Neuronal stem cell (in vitro differentiated cells): ENCODE measurements around the gene BIN1.

Experiments used
- DNase-seq: peaks from one replicate; pipeline ENCODE4 v3.0.0-alpha.2; 2013; ENCODE audit warnings: low spot score
- H2AFZ ChIP-seq: one replicate; pipeline ENCODE4 v1.6.1; 2013; ENCODE audit warnings: mild to moderate bottlenecking, low read length, inconsistent platforms
- H2AK5ac ChIP-seq: 2 replicates; pipeline ENCODE4 v1.6.1; 2013; ENCODE audit warnings: low read depth, mild to moderate bottlenecking, inconsistent platforms, low read length, moderate library complexity, mixed read lengths
- H2BK120ac ChIP-seq: 2 replicates; pipeline ENCODE4 v1.6.1; 2013; ENCODE audit warnings: low read depth, mild to moderate bottlenecking, inconsistent platforms, low read length, moderate library complexity, mixed read lengths
- H2BK12ac ChIP-seq: one replicate; pipeline ENCODE4 v1.6.1; 2013; ENCODE audit warnings: low read length, inconsistent platforms
- H2BK15ac ChIP-seq: 2 replicates; pipeline ENCODE4 v1.6.1; 2013; ENCODE audit warnings: mild to moderate bottlenecking, low read length, inconsistent platforms, mixed read lengths
- H2BK5ac ChIP-seq: one replicate; pipeline ENCODE4 v1.6.1; 2013; ENCODE audit warnings: inconsistent platforms, mild to moderate bottlenecking, low read length, moderate library complexity
- H3K14ac ChIP-seq: one replicate; pipeline ENCODE4 v1.6.1; 2013; ENCODE audit warnings: low read length, inconsistent platforms
- H3K18ac ChIP-seq: 2 replicates; pipeline ENCODE4 v1.6.1; 2013; ENCODE audit warnings: low read length, inconsistent platforms
- H3K23ac ChIP-seq: 2 replicates; pipeline ENCODE4 v1.6.1; 2013; ENCODE audit warnings: low read depth, mild to moderate bottlenecking, mixed read lengths, low read length, inconsistent platforms; ENCODE audit not compliant: poor library complexity
- H3K27ac ChIP-seq: replicated peaks from 3 replicates; pipeline ENCODE4 v1.5.1; 2013; ENCODE audit warnings: low read length, inconsistent platforms
- H3K27me3 ChIP-seq, 3 experiments: 2 replicates each; pipeline ENCODE4 v1.6.1; 2013; ENCODE audit warnings: low read length in 3 of 3, mild to moderate bottlenecking in 2 of 3, inconsistent platforms in 1 of 3, low read depth in 1 of 3, mixed read lengths in 1 of 3, moderate library complexity in 1 of 3; ENCODE audit not compliant: control insufficient read depth in 3 of 3, insufficient read depth in 3 of 3
- H3K36me3 ChIP-seq, 2 donors: replicated peaks in 1 of 2; 2 replicates each; pipeline ENCODE4 v1.6.1; 2013; ENCODE audit warnings: low read length in 2 of 2; ENCODE audit not compliant: control insufficient read depth in 2 of 2, insufficient read depth in 2 of 2
- H3K4ac ChIP-seq: 2 replicates; pipeline ENCODE4 v1.6.1; 2013; ENCODE audit warnings: inconsistent platforms, mild to moderate bottlenecking, low read length, moderate library complexity
- H3K4me1 ChIP-seq, 2 donors: 1 replicate in 1 of 2; 2 replicates in 1 of 2; pipeline ENCODE4 v1.6.1; 2013; ENCODE audit warnings: low read length in 2 of 2, low read depth in 1 of 2; ENCODE audit not compliant: control insufficient read depth in 2 of 2, insufficient read depth in 1 of 2
- H3K4me2 ChIP-seq: one replicate; pipeline ENCODE4 v1.6.1; 2013; ENCODE audit warnings: mild to moderate bottlenecking, low read length, inconsistent platforms; ENCODE audit not compliant: insufficient read depth, poor library complexity, severe bottlenecking
- H3K4me3 ChIP-seq, 2 donors: 2 replicates each; pipeline ENCODE4 v1.5.1; 2013; ENCODE audit warnings: low read length in 2 of 2, mild to moderate bottlenecking in 2 of 2, inconsistent platforms in 1 of 2, moderate library complexity in 1 of 2
- H3K79me1 ChIP-seq: one replicate; pipeline ENCODE4 v1.6.1; 2013; ENCODE audit warnings: low read depth, mild to moderate bottlenecking, inconsistent platforms, low read length, moderate library complexity
- H3K9ac ChIP-seq: one replicate; pipeline ENCODE4 v1.6.1; 2013; ENCODE audit warnings: mild to moderate bottlenecking, low read depth, low read length, inconsistent platforms; ENCODE audit not compliant: poor library complexity
- H3K9me3 ChIP-seq, 2 donors: replicated peaks in 1 of 2; 2 replicates each; pipeline versions ENCODE3 to v1.6.1; 2013; ENCODE audit warnings: low read length in 2 of 2, mild to moderate bottlenecking in 2 of 2, inconsistent platforms in 1 of 2, low read depth in 1 of 2, mixed read lengths in 1 of 2, moderate library complexity in 1 of 2; ENCODE audit not compliant: control insufficient read depth in 2 of 2, insufficient read depth in 1 of 2
- H4K8ac ChIP-seq: one replicate; pipeline ENCODE4 v1.6.1; 2013; ENCODE audit warnings: low read depth, mild to moderate bottlenecking, inconsistent platforms, low read length, moderate library complexity
- H4K91ac ChIP-seq: one replicate; pipeline ENCODE4 v1.6.1; 2013; ENCODE audit warnings: low read length, low read depth, mild to moderate bottlenecking, inconsistent platforms; ENCODE audit not compliant: poor library complexity
- WGBS, 2 donors: extraction: QIAGEN DNeasy Blood & Tissue Kit; methylation state at CpG; one replicate each; pipeline ENCODE4 v1.1.7; 2013; ENCODE audit warnings: missing lambda C conversion rate in 2 of 2, mixed read lengths in 1 of 2; ENCODE audit not compliant: insufficient read length in 2 of 2, insufficient replicate concordance in 1 of 2; ENCODE audit errors: extremely low coverage in 2 of 2; 5-methylcytosine and 5-hydroxymethylcytosine counted together

BIN1 gene

GRCh38 chr2:127143841-127144782 is 37.2 kb upstream of the BIN1 start:
- Histone ChIP-seq H2BK15ac (no peak overlapping the region), H2BK12ac (no peak overlapping the region), H3K4ac (no peak overlapping the region), H3K18ac (no peak overlapping the region), H3K9me3 (peaks cover 2 to 5% of the 10 kb centered on the region in 2 donors), H3K79me1 (no peaks in the 10 kb centered on the region), H3K4me2 (no peak overlapping the region), H4K8ac (no peak overlapping the region), H3K4me1 (peaks cover 1 to 3% of the 10 kb centered on the region in 2 donors), H3K36me3 (no peaks in the 10 kb centered on the region), H2AFZ (peak overlapping the region; percentile 56), H4K91ac (no peak overlapping the region), H3K27me3 (peaks cover 0 to 18% (median 1%) of the 10 kb centered on the region in 3 experiments), H3K9ac (no peak overlapping the region), H2AK5ac (no peak overlapping the region), H3K4me3 (no peak overlapping the region), H3K23ac (no peak overlapping the region), H2BK5ac (no peak overlapping the region), H3K27ac (no peak overlapping the region), H3K14ac (no peak overlapping the region), H2BK120ac (no peak overlapping the region)
- DNase-seq = no peak
- WGBS, 2 donors = no CpG with 5 or more reads among the region's 11 CpGs

- Histone ChIP-seq H2AFZ (no peak overlapping the region), H3K18ac (no peak overlapping the region), H3K4ac (no peak overlapping the region), H3K4me1 (peaks cover 1 to 3% of the 10 kb centered on the region in 2 donors), H3K36me3 (no peaks in the 10 kb centered on the region), H2BK5ac (no peak overlapping the region), H4K91ac (no peak overlapping the region), H3K27me3 (peaks cover 0 to 18% (median 1%) of the 10 kb centered on the region in 3 experiments), H3K4me2 (no peak overlapping the region), H4K8ac (no peak overlapping the region), H2BK120ac (no peak overlapping the region), H3K23ac (no peak overlapping the region), H3K4me3 (no peak overlapping the region), H3K79me1 (no peaks in the 10 kb centered on the region), H2BK12ac (no peak overlapping the region), H3K27ac (no peak overlapping the region), H2BK15ac (no peak overlapping the region), H2AK5ac (no peak overlapping the region), H3K14ac (no peak overlapping the region), H3K9ac (no peak overlapping the region), H3K9me3 (peaks cover 2 to 5% of the 10 kb centered on the region in 2 donors)
- no CpG with 5 or more reads among the region's 4 CpGs for WGBS, 2 donors
- DNase-seq = no peak
Observed at GRCh38 chr2:127142663-127143630, 36.0 kb upstream of the BIN1 start.

- H2BK5ac ChIP-seq = no peak overlapping the region
- no peak overlapping the region for H3K9ac ChIP-seq
- no peak overlapping the region for H2BK120ac ChIP-seq
- no peak for DNase-seq
- H3K14ac ChIP-seq = peak overlapping the region; percentile 25
- WGBS, 2 donors = no CpG with 5 or more reads among the region's 13 CpGs
- no peak overlapping the region for H2BK15ac ChIP-seq
- no peak overlapping the region for H3K27ac ChIP-seq
- H3K4ac ChIP-seq = no peak overlapping the region
- peaks cover 1 to 3% of the 10 kb centered on the region in 2 donors for H3K4me1 ChIP-seq
- no peak overlapping the region for H3K4me3 ChIP-seq
- peaks cover 0 to 19% (median 1%) of the 10 kb centered on the region in 3 experiments for H3K27me3 ChIP-seq
- H3K4me2 ChIP-seq = no peak overlapping the region
- H2AK5ac ChIP-seq = peak overlapping the region; percentile 48
- no peak overlapping the region for H4K91ac ChIP-seq
- H3K9me3 ChIP-seq = peaks cover 0 to 2% of the 10 kb centered on the region in 2 donors
- H3K18ac ChIP-seq = peak overlapping the region; percentile 5
- H2AFZ ChIP-seq = no peak overlapping the region
- H3K36me3 ChIP-seq = no peaks in the 10 kb centered on the region
- peak overlapping the region; percentile 22 for H3K23ac ChIP-seq
- no peak overlapping the region for H2BK12ac ChIP-seq
- H4K8ac ChIP-seq = no peak overlapping the region
- no peaks in the 10 kb centered on the region for H3K79me1 ChIP-seq
Observed at GRCh38 chr2:127140538-127140937, 33.6 kb upstream of the BIN1 start.
